HCT116 (cell line): Measurements from ENCODE around the gene TNRC6C. TPM values are rescaled to one million over a fixed set of nuclear protein-coding genes. Genes with fewer than 3 reads are reported as not detected.

ENCODE experiments used
- ATAC-seq: fragments of 200-7000 bp; cut with Tn5 transposase; 2 replicates; pipeline ENCODE4 v1.9.1; 2020; ENCODE audit warnings: mild to moderate bottlenecking, moderate library complexity
- BruUV-seq: library from RNA; stranded (reverse); fragments of 400-500 nt; replicated peaks from 2 replicates; lab custom pipeline; 2021; lab: Mats Ljungman, UMichigan
- CTCF ChIA-PET: fragments of 300-600 bp; sonication (Branson Sonifier 250); formaldehyde crosslinking; loops from one replicate; lab custom pipeline; 2021; ENCODE audit warnings: antibody characterized with exemption; lab: Charles Lee
- POLR2A ChIA-PET: fragments of 300-600, 350-600 bp; sonication (Branson Sonifier 250); formaldehyde crosslinking; loops from one replicate; lab custom pipeline; 2021; ENCODE audit warnings: antibody characterized with exemption; lab: Charles Lee
- RAD21 ChIA-PET, 2 experiments: fragments of 300-600 bp; sonication (Branson Sonifier 250); formaldehyde crosslinking; loops; one replicate each; lab custom pipeline; 2023; ENCODE audit warnings: low total read pairs in 2 of 2; ENCODE audit not compliant: uncharacterized antibody in 2 of 2, unreplicated experiment in 2 of 2, low non-redundant PET in 1 of 2; lab: Charles Lee
- DNase-seq: peaks from one replicate; pipeline ENCODE4 v3.0.0-alpha.2; 2010; ENCODE audit warnings: low read depth, low spot score
- H2AFZ ChIP-seq: fragments of 200-600 bp; shearing (Covaris generic), sonication (generic); 2 replicates; pipeline ENCODE4 v1.6.1; 2017; ENCODE audit warnings: low read depth, mixed run types, mixed read lengths, antibody characterized with exemption, low read length; ENCODE audit not compliant: poor library complexity, severe bottlenecking
- H3K27ac ChIP-seq: 2 replicates; pipeline ENCODE4 v1.5.1; 2012; ENCODE audit warnings: low read depth, low read length
- H3K27me3 ChIP-seq: fragments of 200-600 bp; sonication (generic); 2 replicates; pipeline ENCODE4 v1.6.1; 2016; ENCODE audit warnings: mixed run types, low read length, mixed read lengths; ENCODE audit not compliant: insufficient read depth
- H3K36me3 ChIP-seq, 2 experiments: fragments of 200-500 bp in 1 of 2; fragments of 200-600 bp in 1 of 2; sonication (Bioruptor generic) in 1 of 2; sonication (generic) in 1 of 2; 2 replicates each; pipeline versions ENCODE4 v1.5.1 to v1.6.1; 2014 to 2016; ENCODE audit warnings: low read length in 2 of 2, inconsistent platforms in 1 of 2, mixed read lengths in 1 of 2, mixed run types in 1 of 2; ENCODE audit not compliant: insufficient read depth in 2 of 2, control insufficient read depth in 1 of 2
- H3K4me1 ChIP-seq, 2 experiments: fragments of 200-600 bp in 1 of 2; sonication (generic) in 1 of 2; 2 replicates each; pipeline versions ENCODE4 v1.5.1 to v1.6.1; 2012 to 2017; ENCODE audit warnings: low read length in 2 of 2, inconsistent platforms in 1 of 2, mild to moderate bottlenecking in 1 of 2, mixed read lengths in 1 of 2, mixed run types in 1 of 2, moderate library complexity in 1 of 2; ENCODE audit not compliant: insufficient read depth in 2 of 2, control insufficient read depth in 1 of 2
- H3K4me2 ChIP-seq: fragments of 200-600 bp; sonication (generic); 2 replicates; pipeline ENCODE4 v1.6.1; 2017; ENCODE audit warnings: mixed run types, low read length, mixed read lengths
- H3K4me3 ChIP-seq, 2 experiments: fragments of 200-600 bp in 1 of 2; sonication (generic) in 1 of 2; replicated peaks in 1 of 2; 2 replicates each; pipeline ENCODE4 v1.5.1; 2011 to 2016; ENCODE audit warnings: low read length in 2 of 2, control low read depth in 1 of 2, low read depth in 1 of 2, mild to moderate bottlenecking in 1 of 2, mixed read lengths in 1 of 2, mixed run types in 1 of 2
- H3K79me2 ChIP-seq: fragments of 200-600 bp; sonication (generic); 2 replicates; pipeline ENCODE4 v1.6.1; 2017; ENCODE audit warnings: mild to moderate bottlenecking, mixed run types, low read length, moderate library complexity, mixed read lengths; ENCODE audit not compliant: insufficient read depth
- H3K9ac ChIP-seq: fragments of 200-600 bp; sonication (generic); 2 replicates; pipeline ENCODE4 v1.6.1; 2016; ENCODE audit warnings: low read length, mixed read lengths
- H3K9me2 ChIP-seq: fragments of 200-600 bp; sonication (generic), shearing (Covaris generic); 2 replicates; pipeline ENCODE4 v1.6.1; 2017; ENCODE audit warnings: mixed run types, mild to moderate bottlenecking, moderate library complexity; ENCODE audit not compliant: insufficient read depth
- H3K9me3 ChIP-seq, 2 experiments: fragments of 200-500 bp in 1 of 2; fragments of 200-600 bp in 1 of 2; sonication (Bioruptor generic) in 1 of 2; sonication (generic) in 1 of 2; 2 replicates each; pipeline ENCODE4 v1.6.1; 2014 to 2017; ENCODE audit warnings: low read length in 2 of 2, mixed read lengths in 2 of 2, inconsistent platforms in 1 of 2, low read depth in 1 of 2, mild to moderate bottlenecking in 1 of 2, mixed run types in 1 of 2, moderate library complexity in 1 of 2; ENCODE audit not compliant: control insufficient read depth in 1 of 2, insufficient read depth in 1 of 2
- H4K20me1 ChIP-seq: fragments of 200-600 bp; sonication (generic), shearing (Covaris generic); 2 replicates; pipeline ENCODE4 v1.6.1; 2017; ENCODE audit warnings: mixed run types, mild to moderate bottlenecking, moderate library complexity; ENCODE audit not compliant: insufficient read depth
- ATF3 ChIP-seq: IDR thresholded peaks from 2 replicates; pipeline ENCODE4 v1.6.1; 2012
- CBX3 ChIP-seq: IDR thresholded peaks from 2 replicates; pipeline ENCODE4 v1.6.1; 2012; ENCODE audit warnings: low read depth
- CEBPB ChIP-seq: IDR thresholded peaks from 2 replicates; pipeline ENCODE4 v1.6.1; 2012; ENCODE audit warnings: low read depth
- CTCF ChIP-seq, 3 experiments: fragments of 200-600 bp in 1 of 3; sonication (generic) in 1 of 3; IDR thresholded peaks in 2 of 3; conservative IDR thresholded peaks in 1 of 3; 2 replicates each; pipeline ENCODE4 v1.5.1; 2012 to 2017; ENCODE audit warnings: low read depth in 2 of 3, low read length in 2 of 3, antibody characterized with exemption in 1 of 3, borderline replicate concordance in 1 of 3, control low read depth in 1 of 3, mild to moderate bottlenecking in 1 of 3, mixed read lengths in 1 of 3, mixed run types in 1 of 3, moderate library complexity in 1 of 3; ENCODE audit not compliant: insufficient read depth in 1 of 3
- EGR1 ChIP-seq: IDR thresholded peaks from 2 replicates; pipeline ENCODE4 v1.6.1; 2012; ENCODE audit warnings: low read depth
- ELF1 ChIP-seq: IDR thresholded peaks from 2 replicates; pipeline ENCODE4 v1.6.1; 2012; ENCODE audit warnings: low read depth, borderline replicate concordance
- EZH2phosphoT487 ChIP-seq: fragments of 200-600 bp; IDR thresholded peaks from 2 replicates; pipeline ENCODE4 v1.6.1; 2018; ENCODE audit warnings: antibody characterized with exemption, borderline replicate concordance
- FOSL1 ChIP-seq: IDR thresholded peaks from 2 replicates; pipeline ENCODE4 v1.6.1; 2012; ENCODE audit warnings: low read depth
- JUND ChIP-seq: IDR thresholded peaks from 2 replicates; pipeline ENCODE4 v1.6.1; 2012
- POLR2AphosphoS5 ChIP-seq: IDR thresholded peaks from 2 replicates; pipeline ENCODE4 v1.6.1; 2011; ENCODE audit warnings: mild to moderate bottlenecking, low read depth, low read length, moderate library complexity
- SIN3A ChIP-seq: IDR thresholded peaks from 2 replicates; pipeline ENCODE4 v1.6.1; 2012; ENCODE audit warnings: low read depth
- SP1 ChIP-seq: IDR thresholded peaks from 2 replicates; pipeline ENCODE4 v1.6.1; 2012; ENCODE audit warnings: low read depth
- SRF ChIP-seq: IDR thresholded peaks from 2 replicates; pipeline ENCODE4 v1.6.1; 2012; ENCODE audit warnings: low read depth
- TCF7L2 ChIP-seq: IDR thresholded peaks from 2 replicates; pipeline ENCODE4 v1.7.0; 2011; ENCODE audit warnings: borderline replicate concordance, inconsistent platforms; ENCODE audit not compliant: insufficient read depth, insufficient read length; ENCODE audit errors: extremely low read depth
- YY1 ChIP-seq: IDR thresholded peaks from 2 replicates; pipeline ENCODE4 v1.6.1; 2011; ENCODE audit warnings: low read length, low read depth, moderate library complexity, mild to moderate bottlenecking; ENCODE audit not compliant: insufficient replicate concordance; ENCODE audit errors: extremely low read depth
- ZFX ChIP-seq: fragments of 450-650 bp; IDR thresholded peaks from 2 replicates; pipeline ENCODE4 v1.6.1; 2017
- ZNF274 ChIP-seq: fragments of 200-500 bp; sonication (Bioruptor generic); IDR thresholded peaks from 2 replicates; pipeline ENCODE4 v1.6.1; 2014; ENCODE audit warnings: mild to moderate bottlenecking, low read depth, low read length, inconsistent platforms
- intact Hi-C: fragments of 100-400 bp; cut with micrococcal nuclease; formaldehyde crosslinking; loops from 2 replicates; pipeline ENCODE4 v1.10.0; 2022
- total RNA-seq: library from RNA; stranded (reverse); gene quantifications from one replicate; pipeline ENCODE4 v1.2.1, GENCODE V29; 2021; ENCODE audit not compliant: unreplicated experiment
- TF ChIP-seq, protein P1 (sequence below): IDR thresholded peaks from 2 replicates; pipeline ENCODE4 v1.6.1; 2012
- TF ChIP-seq, protein P2 (sequence below): IDR thresholded peaks from 2 replicates; pipeline ENCODE4 v1.6.1; 2012; ENCODE audit warnings: low read depth

The TNRC6C gene
- total RNA-seq, 1 experiment from 2014 or later = 23.4 TPM

GRCh38 chr17:78057113-78057740 is 98.7 kb downstream of the TNRC6C start:
- ATAC-seq = no peak
- TF ChIP-seq ZFX (no peak), ATF3 (no peak), TCF7L2 (no peak), CEBPB (no peak), FOSL1 (no peak), SIN3A (no peak), CTCF (IDR thresholded peaks at IDR 0.05 in 2 of 3, conservative IDR thresholded peaks at IDR 0.05 in 1 of 3; ENCODE audit: borderline replicate concordance in 1 of 3, insufficient read depth in 1 of 3, low read depth in 2 of 3, low read length in 2 of 3) (no peak), YY1 (no peak), EZH2phosphoT487 (no peak), ZNF274 (no peak), SRF (no peak), POLR2AphosphoS5 (no peak), JUND (no peak), EGR1 (no peak), ELF1 (no peak), SP1 (no peak), CBX3 (no peak)
- TF ChIP-seq, protein P1, sequence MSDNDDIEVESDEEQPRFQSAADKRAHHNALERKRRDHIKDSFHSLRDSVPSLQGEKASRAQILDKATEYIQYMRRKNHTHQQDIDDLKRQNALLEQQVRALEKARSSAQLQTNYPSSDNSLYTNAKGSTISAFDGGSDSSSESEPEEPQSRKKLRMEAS = no peak
- TF ChIP-seq, protein P2, sequence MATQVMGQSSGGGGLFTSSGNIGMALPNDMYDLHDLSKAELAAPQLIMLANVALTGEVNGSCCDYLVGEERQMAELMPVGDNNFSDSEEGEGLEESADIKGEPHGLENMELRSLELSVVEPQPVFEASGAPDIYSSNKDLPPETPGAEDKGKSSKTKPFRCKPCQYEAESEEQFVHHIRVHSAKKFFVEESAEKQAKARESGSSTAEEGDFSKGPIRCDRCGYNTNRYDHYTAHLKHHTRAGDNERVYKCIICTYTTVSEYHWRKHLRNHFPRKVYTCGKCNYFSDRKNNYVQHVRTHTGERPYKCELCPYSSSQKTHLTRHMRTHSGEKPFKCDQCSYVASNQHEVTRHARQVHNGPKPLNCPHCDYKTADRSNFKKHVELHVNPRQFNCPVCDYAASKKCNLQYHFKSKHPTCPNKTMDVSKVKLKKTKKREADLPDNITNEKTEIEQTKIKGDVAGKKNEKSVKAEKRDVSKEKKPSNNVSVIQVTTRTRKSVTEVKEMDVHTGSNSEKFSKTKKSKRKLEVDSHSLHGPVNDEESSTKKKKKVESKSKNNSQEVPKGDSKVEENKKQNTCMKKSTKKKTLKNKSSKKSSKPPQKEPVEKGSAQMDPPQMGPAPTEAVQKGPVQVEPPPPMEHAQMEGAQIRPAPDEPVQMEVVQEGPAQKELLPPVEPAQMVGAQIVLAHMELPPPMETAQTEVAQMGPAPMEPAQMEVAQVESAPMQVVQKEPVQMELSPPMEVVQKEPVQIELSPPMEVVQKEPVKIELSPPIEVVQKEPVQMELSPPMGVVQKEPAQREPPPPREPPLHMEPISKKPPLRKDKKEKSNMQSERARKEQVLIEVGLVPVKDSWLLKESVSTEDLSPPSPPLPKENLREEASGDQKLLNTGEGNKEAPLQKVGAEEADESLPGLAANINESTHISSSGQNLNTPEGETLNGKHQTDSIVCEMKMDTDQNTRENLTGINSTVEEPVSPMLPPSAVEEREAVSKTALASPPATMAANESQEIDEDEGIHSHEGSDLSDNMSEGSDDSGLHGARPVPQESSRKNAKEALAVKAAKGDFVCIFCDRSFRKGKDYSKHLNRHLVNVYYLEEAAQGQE = no peak

More at GRCh38 chr17:78057113-78057740, 98.7 kb downstream of the TNRC6C start:
- H4K20me1 ChIP-seq = no peaks in the 10 kb centered on the region
- H3K9me3 ChIP-seq = no peaks in the 10 kb centered on the region
- no peak for DNase-seq
- POLR2A ChIA-PET = no interaction called here
- no peak overlapping the region for H3K4me3 ChIP-seq
- H3K9ac ChIP-seq = no peak overlapping the region
- H3K9me2 ChIP-seq = no peaks in the 10 kb centered on the region
- no peaks in the 10 kb centered on the region for H3K4me1 ChIP-seq
- RAD21 ChIA-PET = no interaction called here
- intact Hi-C loops = no loop called here
- CTCF ChIA-PET = interaction anchor here (1.1 to 1.5 kb wide), 2 partner anchors 28 to 38 kb away, joined by 3 to 5 read pairs; no protein-coding TSS in a partner anchor
- no peaks in the 10 kb centered on the region for H3K79me2 ChIP-seq
- no peaks in the 10 kb centered on the region; a peak in 1 of 4 replicates for H3K36me3 ChIP-seq
- H3K27me3 ChIP-seq = no peaks in the 10 kb centered on the region
- no peak overlapping the region for H3K4me2 ChIP-seq
- no peak overlapping the region for H2AFZ ChIP-seq
- no TSS peak for BruUV-seq
- H3K27ac ChIP-seq = no peak overlapping the region
